Transverse colon (tissue), 4 donors: Measurements from ENCODE around the gene SERPINB6. TPM values are rescaled to one million over a fixed set of nuclear protein-coding genes. Genes with fewer than 3 reads are reported as not detected.

ENCODE experiments used
- DNase-seq: peaks from one replicate; pipeline ENCODE4 v3.0.0-alpha.2; 2019
- H3K27ac ChIP-seq, 4 donors: fragments of 200-600 bp; sonication (generic); 2 replicates each; pipeline ENCODE4 v1.5.1; 2016 to 2018; ENCODE audit warnings: inconsistent platforms in 4 of 4
- H3K27me3 ChIP-seq: fragments of 200-600 bp; sonication (generic); 2 replicates; pipeline ENCODE4 v1.5.1; 2017; ENCODE audit warnings: inconsistent platforms
- H3K36me3 ChIP-seq, 4 donors: fragments of 200-600 bp; sonication (generic); 2 replicates each; pipeline ENCODE4 v1.5.1; 2017 to 2019; ENCODE audit warnings: inconsistent platforms in 4 of 4
- H3K4me1 ChIP-seq, 4 donors: fragments of 200-600 bp; sonication (generic); 2 replicates each; pipeline ENCODE4 v1.5.1; 2017 to 2020; ENCODE audit warnings: inconsistent platforms in 4 of 4
- H3K4me3 ChIP-seq, 4 donors: fragments of 200-600 bp; sonication (generic); 1 replicate in 1 of 4; 2 replicates in 3 of 4; pipeline versions ENCODE4 v1.5.1 to v1.6.1; 2017 to 2019; ENCODE audit warnings: inconsistent platforms in 4 of 4
- H3K9me3 ChIP-seq, 2 donors: fragments of 200-600 bp; sonication (generic); 2 replicates each; pipeline ENCODE4 v1.5.1; 2017 to 2019; ENCODE audit warnings: inconsistent platforms in 2 of 2
- EP300 ChIP-seq: sonication (generic); formaldehyde crosslinking; IDR thresholded peaks from one replicate; pipeline ENCODE4 v1.6.1; 2017; ENCODE audit warnings: antibody characterized with exemption, low read depth
- POLR2A ChIP-seq: fragments of 450-650 bp; IDR thresholded peaks from one replicate; pipeline ENCODE4 v1.6.1; 2016; ENCODE audit warnings: antibody characterized with exemption, mild to moderate bottlenecking, moderate library complexity
- POLR2AphosphoS5 ChIP-seq, 3 donors: sonication (generic); formaldehyde crosslinking; IDR thresholded peaks; one replicate each; pipeline ENCODE4 v1.6.1; 2016; ENCODE audit warnings: antibody characterized with exemption in 3 of 3
- WGBS, 2 donors: methylation state at CpG; one replicate each; pipeline ENCODE4 v1.1.5; 2018; ENCODE audit warnings: low coverage in 1 of 2; 5-methylcytosine and 5-hydroxymethylcytosine counted together
- in situ Hi-C, 4 donors: fragments of 200-750 bp; cut with MboI; loops; one replicate each; pipeline versions ENCODE4 v1.15.0 to v1.15.1; 2017; ENCODE audit warnings: low sequenced_read_pairs in 3 of 4, low pct_ligation_motif_present in 1 of 4, low pct_unique_long_range_greater_than_20kb in 1 of 4
- intact Hi-C: fragments of 100-400 bp; cut with DNase I; formaldehyde crosslinking; loops from one replicate; pipeline ENCODE4 v1.15.1; 2023; ENCODE audit warnings: low total_unique reads
- total RNA-seq, 4 donors: library from RNA; depleted of rRNA; stranded (reverse); fragments of >200 nt; gene quantifications; one replicate each; pipeline ENCODE4 v1.1.0, GENCODE V29; 2016
- TF ChIP-seq, protein P1 (sequence below), 5 experiments: fragments of 200-600 bp in 3 of 5; fragments of 450-650 bp in 2 of 5; sonication (generic) in 3 of 5; IDR thresholded peaks; 1 replicate in 2 of 5; 2 replicates in 3 of 5; pipeline ENCODE4 v1.5.1; 2016 to 2017; ENCODE audit warnings: antibody characterized with exemption in 5 of 5, inconsistent platforms in 3 of 5, mild to moderate bottlenecking in 2 of 5, moderate library complexity in 1 of 5

Gene SERPINB6
- total RNA-seq, 4 donors from 2014 or later = 134 to 276 (median 170) TPM

- in situ Hi-C loops = no loop called here
- 87 to 89% methylated on average over 11 to 12 of the region's 12 CpGs for WGBS, 2 donors
Measured at GRCh38 chr6:2950713-2951112, 20.7 kb downstream of the SERPINB6 start.

GRCh38 chr6:2949536-2950083, 21.8 kb downstream of the SERPINB6 start:
- Histone ChIP-seq H3K27me3 (no peaks in the 10 kb centered on the region), H3K4me1 (peaks cover 0 to 15% (median 6%) of the 10 kb centered on the region in 4 donors), H3K27ac (no peak overlapping the region), H3K9me3 (no peaks in the 10 kb centered on the region), H3K36me3 (peaks cover 0 to 24% (median 5%) of the 10 kb centered on the region in 4 donors), H3K4me3 (no peak overlapping the region)
- in situ Hi-C loops (no loop called here), intact Hi-C loops (loop anchor here (5.0 kb wide), 1 partner anchor 38 kb away; no protein-coding TSS in a partner anchor)
- WGBS, 2 donors = 86 to 100% methylated on average over 2 to 6 of the region's 6 CpGs
- no peak for TF ChIP-seq POLR2A
- TF ChIP-seq, protein P1, sequence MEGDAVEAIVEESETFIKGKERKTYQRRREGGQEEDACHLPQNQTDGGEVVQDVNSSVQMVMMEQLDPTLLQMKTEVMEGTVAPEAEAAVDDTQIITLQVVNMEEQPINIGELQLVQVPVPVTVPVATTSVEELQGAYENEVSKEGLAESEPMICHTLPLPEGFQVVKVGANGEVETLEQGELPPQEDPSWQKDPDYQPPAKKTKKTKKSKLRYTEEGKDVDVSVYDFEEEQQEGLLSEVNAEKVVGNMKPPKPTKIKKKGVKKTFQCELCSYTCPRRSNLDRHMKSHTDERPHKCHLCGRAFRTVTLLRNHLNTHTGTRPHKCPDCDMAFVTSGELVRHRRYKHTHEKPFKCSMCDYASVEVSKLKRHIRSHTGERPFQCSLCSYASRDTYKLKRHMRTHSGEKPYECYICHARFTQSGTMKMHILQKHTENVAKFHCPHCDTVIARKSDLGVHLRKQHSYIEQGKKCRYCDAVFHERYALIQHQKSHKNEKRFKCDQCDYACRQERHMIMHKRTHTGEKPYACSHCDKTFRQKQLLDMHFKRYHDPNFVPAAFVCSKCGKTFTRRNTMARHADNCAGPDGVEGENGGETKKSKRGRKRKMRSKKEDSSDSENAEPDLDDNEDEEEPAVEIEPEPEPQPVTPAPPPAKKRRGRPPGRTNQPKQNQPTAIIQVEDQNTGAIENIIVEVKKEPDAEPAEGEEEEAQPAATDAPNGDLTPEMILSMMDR (IDR thresholded peaks at IDR 0.05) = no peak
- no peak for TF ChIP-seq EP300
- no peak for TF ChIP-seq POLR2AphosphoS5 (IDR thresholded peaks at IDR 0.05)
- no peak for DNase-seq

More at GRCh38 chr6:2950713-2951112, 20.7 kb downstream of the SERPINB6 start:
- TF ChIP-seq, protein P1 (IDR thresholded peaks at IDR 0.05) = no peak
- TF ChIP-seq POLR2A (no peak), POLR2AphosphoS5 (IDR thresholded peaks at IDR 0.05) (no peak), EP300 (no peak)
- H3K27ac ChIP-seq = no peak overlapping the region
- intact Hi-C loops = loop anchor here (5.0 kb wide), 1 partner anchor 37 kb away; no protein-coding TSS in a partner anchor
- H3K27me3 ChIP-seq = no peaks in the 10 kb centered on the region
- H3K9me3 ChIP-seq = no peaks in the 10 kb centered on the region
- peaks cover 0 to 24% (median 5%) of the 10 kb centered on the region in 4 donors for H3K36me3 ChIP-seq
- DNase-seq = no peak
- H3K4me3 ChIP-seq = no peak overlapping the region
- peaks cover 0 to 15% (median 6%) of the 10 kb centered on the region in 4 donors for H3K4me1 ChIP-seq

- H3K27ac ChIP-seq = no peak overlapping the region
- in situ Hi-C loops (no loop called here), intact Hi-C loops (no loop called here)
- H3K27me3 ChIP-seq = no peaks in the 10 kb centered on the region
- H3K4me3 ChIP-seq = no peak overlapping the region
- H3K36me3 ChIP-seq = peaks cover 0 to 19% (median 5%) of the 10 kb centered on the region in 4 donors
- peaks cover 0 to 15% (median 6%) of the 10 kb centered on the region in 4 donors for H3K4me1 ChIP-seq
- no peaks in the 10 kb centered on the region for H3K9me3 ChIP-seq
- TF ChIP-seq EP300 (no peak), POLR2A (no peak), POLR2AphosphoS5 (IDR thresholded peaks at IDR 0.05) (no peak)
- TF ChIP-seq, protein P1 (IDR thresholded peaks at IDR 0.05) = no peak
- no peak for DNase-seq
- WGBS, 2 donors = 95 to 100% methylated on average over 4 to 12 of the region's 12 CpGs
Measured at GRCh38 chr6:2949121-2949520, 22.2 kb downstream of the SERPINB6 start.

GRCh38 chr6:2948228-2949025, 22.9 kb downstream of the SERPINB6 start:
- intact Hi-C loops = no loop called here
- Histone ChIP-seq H3K27me3 (no peaks in the 10 kb centered on the region), H3K4me1 (peaks cover 0 to 15% (median 6%) of the 10 kb centered on the region in 4 donors), H3K36me3 (peaks cover 0 to 12% (median 5%) of the 10 kb centered on the region in 4 donors), H3K4me3 (no peak overlapping the region), H3K27ac (no peak overlapping the region), H3K9me3 (no peaks in the 10 kb centered on the region)
- TF ChIP-seq, protein P1 (IDR thresholded peaks at IDR 0.05) = no peak
- no peak for TF ChIP-seq EP300
- 90 to 92% methylated on average over 4 to 30 of the region's 30 CpGs for WGBS, 2 donors
- no peak for DNase-seq
- in situ Hi-C loops = no loop called here
